PFSK-1 (cell line): Measurements from ENCODE around the gene TADA2B.

ENCODE experiments used
- FOXP2 ChIP-seq: optimal IDR thresholded peaks from 2 replicates; pipeline ENCODE3; 2011; ENCODE audit warnings: borderline replicate concordance, control low read depth, inconsistent platforms; ENCODE audit not compliant: insufficient read depth; ENCODE audit errors: extremely low read length, extremely low read depth
- POLR2AphosphoS5 ChIP-seq: IDR thresholded peaks from 2 replicates; pipeline ENCODE4 v1.6.1; 2012; ENCODE audit warnings: low read depth, mild to moderate bottlenecking, control low read depth, low read length, moderate library complexity
- SIN3A ChIP-seq: IDR thresholded peaks from 2 replicates; pipeline ENCODE4 v1.6.1; 2012; ENCODE audit warnings: mild to moderate bottlenecking, low read length, moderate library complexity, borderline replicate concordance; ENCODE audit not compliant: insufficient read depth
- TAF1 ChIP-seq: IDR thresholded peaks from 2 replicates; pipeline ENCODE4 v1.6.1; 2012; ENCODE audit warnings: low read length, control low read depth, borderline replicate concordance; ENCODE audit not compliant: insufficient read depth
- TF ChIP-seq, protein P1 (sequence below), 2 experiments: IDR thresholded peaks; 2 replicates each; pipeline versions ENCODE4 v1.6.1 to v1.8.0; 2011 to 2012; ENCODE audit warnings: low read depth in 2 of 2, low read length in 2 of 2, control low read depth in 1 of 2, inconsistent platforms in 1 of 2, mild to moderate bottlenecking in 1 of 2, moderate library complexity in 1 of 2; ENCODE audit not compliant: insufficient read depth in 1 of 2

The TADA2B gene

DNA sequence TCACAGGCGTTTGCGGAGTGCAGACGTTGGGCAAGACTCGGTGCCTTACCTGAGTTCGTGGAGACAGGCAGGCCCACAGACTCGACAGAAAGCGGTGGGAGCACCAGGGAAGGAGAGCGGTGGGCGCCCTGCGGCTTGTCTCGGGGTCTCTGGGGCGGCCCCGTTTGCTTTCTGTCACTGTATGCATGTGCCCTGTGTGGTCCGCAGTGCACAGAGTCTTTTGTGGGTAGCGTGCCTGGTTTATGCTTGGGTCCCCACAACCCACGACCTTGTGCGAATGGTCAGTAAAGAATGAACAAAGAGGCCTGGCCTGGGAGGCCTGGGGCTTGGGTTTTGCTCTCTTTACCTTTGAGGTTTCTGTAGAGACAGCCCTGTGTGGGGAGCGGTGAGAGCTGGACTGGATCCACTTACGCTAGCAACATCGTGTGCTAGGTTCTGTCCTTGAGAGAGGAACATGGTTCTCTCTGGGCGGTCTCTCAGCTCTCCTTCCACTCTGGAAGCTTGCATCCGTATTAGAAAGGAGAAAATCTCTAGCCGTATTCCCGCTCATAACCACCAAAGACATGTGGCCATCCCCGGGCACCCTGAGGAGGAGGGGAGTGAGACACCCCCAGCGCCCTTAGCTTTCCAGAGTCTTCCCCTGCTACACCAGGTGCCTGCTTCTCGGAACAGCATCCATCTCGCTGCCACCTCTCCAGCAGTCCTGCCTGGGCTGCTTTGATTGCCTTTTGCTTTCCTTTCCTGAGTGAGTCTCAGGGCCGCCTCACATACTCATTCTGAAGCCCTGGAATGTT, 1.2 kb downstream of the TADA2B start:
- TF ChIP-seq, protein P1, sequence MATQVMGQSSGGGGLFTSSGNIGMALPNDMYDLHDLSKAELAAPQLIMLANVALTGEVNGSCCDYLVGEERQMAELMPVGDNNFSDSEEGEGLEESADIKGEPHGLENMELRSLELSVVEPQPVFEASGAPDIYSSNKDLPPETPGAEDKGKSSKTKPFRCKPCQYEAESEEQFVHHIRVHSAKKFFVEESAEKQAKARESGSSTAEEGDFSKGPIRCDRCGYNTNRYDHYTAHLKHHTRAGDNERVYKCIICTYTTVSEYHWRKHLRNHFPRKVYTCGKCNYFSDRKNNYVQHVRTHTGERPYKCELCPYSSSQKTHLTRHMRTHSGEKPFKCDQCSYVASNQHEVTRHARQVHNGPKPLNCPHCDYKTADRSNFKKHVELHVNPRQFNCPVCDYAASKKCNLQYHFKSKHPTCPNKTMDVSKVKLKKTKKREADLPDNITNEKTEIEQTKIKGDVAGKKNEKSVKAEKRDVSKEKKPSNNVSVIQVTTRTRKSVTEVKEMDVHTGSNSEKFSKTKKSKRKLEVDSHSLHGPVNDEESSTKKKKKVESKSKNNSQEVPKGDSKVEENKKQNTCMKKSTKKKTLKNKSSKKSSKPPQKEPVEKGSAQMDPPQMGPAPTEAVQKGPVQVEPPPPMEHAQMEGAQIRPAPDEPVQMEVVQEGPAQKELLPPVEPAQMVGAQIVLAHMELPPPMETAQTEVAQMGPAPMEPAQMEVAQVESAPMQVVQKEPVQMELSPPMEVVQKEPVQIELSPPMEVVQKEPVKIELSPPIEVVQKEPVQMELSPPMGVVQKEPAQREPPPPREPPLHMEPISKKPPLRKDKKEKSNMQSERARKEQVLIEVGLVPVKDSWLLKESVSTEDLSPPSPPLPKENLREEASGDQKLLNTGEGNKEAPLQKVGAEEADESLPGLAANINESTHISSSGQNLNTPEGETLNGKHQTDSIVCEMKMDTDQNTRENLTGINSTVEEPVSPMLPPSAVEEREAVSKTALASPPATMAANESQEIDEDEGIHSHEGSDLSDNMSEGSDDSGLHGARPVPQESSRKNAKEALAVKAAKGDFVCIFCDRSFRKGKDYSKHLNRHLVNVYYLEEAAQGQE (IDR thresholded peaks at IDR 0.05; ENCODE audit: insufficient read depth in 1 of 2, low read depth in 2 of 2, low read length in 2 of 2): no peak
- TF ChIP-seq POLR2AphosphoS5 (no peak), TAF1 (no peak), SIN3A (no peak), FOXP2 (no peak)

DNA sequence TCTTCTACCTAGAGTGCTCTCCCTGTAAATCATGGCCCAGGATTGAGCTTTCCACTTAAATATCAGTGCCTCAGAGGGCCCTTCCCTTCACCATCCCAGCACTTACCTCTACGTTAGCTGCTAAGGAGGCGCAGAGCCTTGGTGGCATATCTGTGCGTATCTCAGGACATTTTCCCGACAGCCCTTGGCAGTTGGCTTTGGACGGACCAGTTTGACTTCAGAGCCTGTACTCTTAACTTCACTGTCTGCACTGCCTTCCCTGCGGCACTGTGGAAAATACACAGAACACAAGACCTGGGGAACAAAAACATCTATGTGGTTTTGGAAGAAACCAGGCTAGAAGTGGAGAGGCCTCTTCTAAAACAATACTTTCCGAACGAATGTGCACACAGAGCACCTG, 2.4 kb downstream of the TADA2B start:
- TF ChIP-seq FOXP2: no peak
- TF ChIP-seq, protein P1 (IDR thresholded peaks at IDR 0.05; ENCODE audit: insufficient read depth in 1 of 2, low read depth in 2 of 2, low read length in 2 of 2): no peak
- TF ChIP-seq POLR2AphosphoS5: no peak
- TF ChIP-seq TAF1: no peak
- TF ChIP-seq SIN3A: no peak

DNA sequence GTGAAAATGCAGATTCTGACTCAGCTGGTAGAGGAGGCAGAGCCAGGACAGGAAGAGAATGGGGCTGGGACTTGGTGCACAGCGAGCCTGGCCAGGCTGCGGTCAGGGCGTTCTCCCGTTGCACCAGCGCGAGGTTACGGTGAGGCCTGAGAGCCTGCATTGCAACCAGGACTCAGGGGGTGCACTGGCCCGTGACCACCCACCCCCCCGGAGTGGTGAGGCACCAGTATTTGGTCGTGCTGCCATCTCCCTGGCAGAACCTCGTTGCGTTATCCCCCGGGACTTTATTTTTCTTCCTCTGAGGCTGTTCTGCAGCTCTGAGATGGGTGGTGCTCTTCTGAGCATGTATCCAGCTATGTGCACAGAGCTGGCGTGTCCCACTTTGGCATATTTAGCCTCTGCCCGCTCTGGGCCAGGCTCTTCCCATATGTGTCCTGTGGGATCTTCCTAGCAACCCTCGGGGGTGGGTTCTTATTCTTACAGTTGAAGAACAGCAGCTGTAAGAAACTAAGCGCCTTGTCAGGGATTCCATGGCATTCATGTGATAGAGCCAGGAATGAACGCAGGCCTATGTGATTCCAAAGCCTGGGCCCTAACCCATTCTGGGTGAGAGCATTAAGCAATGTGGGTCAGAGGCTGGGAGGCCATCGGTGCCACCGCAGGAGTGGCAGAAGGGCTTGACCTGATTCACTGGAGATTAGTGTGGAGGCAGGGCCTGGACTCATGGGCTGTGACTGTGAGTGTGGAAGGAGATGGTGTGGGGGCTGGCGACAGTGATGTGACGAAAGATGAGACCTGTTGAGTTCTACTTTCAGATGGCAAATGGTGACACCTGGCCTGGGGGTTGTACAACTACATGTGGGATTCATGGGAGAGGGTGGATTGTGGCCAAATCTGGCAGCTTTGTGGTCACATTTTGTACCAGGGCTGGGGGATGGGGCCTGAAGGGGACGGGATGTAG, 3.1 kb downstream of the TADA2B start:
- TF ChIP-seq, protein P1 (IDR thresholded peaks at IDR 0.05; ENCODE audit: insufficient read depth in 1 of 2, low read depth in 2 of 2, low read length in 2 of 2): no peak
- TF ChIP-seq SIN3A (no peak), FOXP2 (no peak), TAF1 (no peak), POLR2AphosphoS5 (no peak)

DNA sequence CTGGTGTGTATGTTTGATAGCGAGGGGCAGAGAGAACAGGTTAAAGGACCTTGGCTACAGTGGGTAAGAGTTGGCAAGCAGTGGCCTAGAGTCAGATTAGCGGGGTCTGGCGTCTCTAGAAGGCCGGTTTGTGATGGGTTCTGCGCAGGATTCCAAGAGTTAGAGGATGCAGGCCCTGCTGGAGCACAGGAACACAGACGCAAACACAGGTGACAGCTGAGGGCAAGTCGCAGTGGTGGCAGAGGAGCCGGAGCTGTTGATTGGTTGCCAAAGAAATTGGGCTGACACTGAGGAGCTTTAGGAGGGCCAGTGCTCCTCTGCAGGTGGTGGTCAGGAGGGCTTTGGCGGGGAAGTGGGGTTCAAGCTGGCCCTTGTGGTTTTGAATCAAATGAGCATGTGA, 3.8 kb downstream of the TADA2B start:
- TF ChIP-seq POLR2AphosphoS5 (no peak), TAF1 (no peak), FOXP2 (no peak), SIN3A (no peak)
- TF ChIP-seq, protein P1 (IDR thresholded peaks at IDR 0.05; ENCODE audit: insufficient read depth in 1 of 2, low read depth in 2 of 2, low read length in 2 of 2): no peak
